ENCODE measurements around the gene CAMTA2. TPM values are rescaled to one million over a fixed set of nuclear protein-coding genes. Genes with fewer than 3 reads are reported as not detected.
"Not testable (repeated sequence)": the region's sequence is repeated elsewhere in the genome, so short reads cannot be mapped to it uniquely, and the experiment has no call there.

The CAMTA2 gene
- 100 to 1,000 TPM; 107 to 108 TPM for total RNA-seq

DNA sequence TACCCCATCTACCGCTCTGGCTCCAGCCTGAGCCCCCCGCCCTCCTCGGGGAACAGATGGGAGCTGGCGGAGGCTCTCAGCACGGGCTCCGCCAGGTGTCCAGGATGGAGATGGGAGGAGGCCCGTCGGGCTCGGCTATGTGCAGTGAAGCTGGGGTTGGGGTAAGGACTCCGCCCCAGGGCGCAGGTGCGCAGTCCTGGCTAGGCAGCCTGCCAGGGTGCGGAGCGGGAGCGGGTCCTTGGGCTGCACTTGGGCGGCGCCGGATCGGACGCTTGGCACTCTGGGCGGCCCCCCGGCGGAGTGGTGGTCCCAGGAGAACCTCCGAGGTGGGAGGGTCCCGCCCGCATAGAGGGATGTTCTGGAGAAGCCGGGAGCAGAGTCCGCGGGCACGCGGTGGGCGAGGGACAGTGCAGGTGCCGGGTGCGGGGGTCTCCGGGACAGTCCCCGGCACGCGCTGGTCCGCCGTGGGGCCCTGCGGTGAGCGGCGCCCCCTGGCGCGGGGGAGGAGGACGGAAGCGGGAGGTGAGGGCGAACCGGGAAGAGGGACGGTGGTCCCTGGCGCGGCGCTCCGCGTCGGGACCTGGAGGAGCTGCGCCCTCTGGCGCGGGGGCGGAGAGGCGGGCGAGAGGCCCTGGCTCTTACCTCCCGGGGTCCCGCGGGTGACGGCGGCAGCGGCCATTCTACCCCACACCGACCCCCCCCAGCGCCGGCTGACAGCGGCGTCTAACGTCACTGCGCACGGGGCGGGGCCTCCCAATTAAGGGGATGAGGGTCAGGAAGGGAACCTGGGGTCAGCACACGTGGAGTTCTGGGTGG, at the start of gene CAMTA2:
CAMTA2 (minus strand) TSS at position 725 of the 816 bp plus-strand sequence. CDS start 1,453 bp downstream, outside the sequence.
- H3K9me3 Mint-ChIP-seq = no peaks in the 10 kb centered on the region
- H3K4me3 Mint-ChIP-seq = peak within 1 kb of the TSS; percentile 94
- H3K27me3 Mint-ChIP-seq = no peaks in the 10 kb centered on the region

DNA sequence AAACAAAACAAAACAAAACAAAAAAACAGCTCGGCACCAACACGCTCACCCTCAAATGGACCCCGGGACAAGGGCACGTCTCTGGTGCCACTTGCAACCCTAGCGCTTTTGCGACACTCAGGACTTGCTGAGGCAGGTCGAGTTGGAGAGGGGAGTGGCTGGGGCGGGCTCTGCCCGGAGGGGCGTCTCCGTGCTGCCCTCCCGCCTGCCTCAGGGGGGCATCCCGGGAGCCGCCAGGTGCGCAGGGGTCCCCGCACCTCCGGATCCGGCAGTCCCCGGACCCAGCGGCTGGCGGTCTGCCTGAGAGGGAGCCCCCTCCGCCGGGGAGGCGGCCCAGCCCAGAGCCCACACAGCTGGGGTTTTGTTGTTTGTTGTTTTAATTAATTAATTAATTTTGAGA, 47.8 kb upstream of the CAMTA2 start, which contains the start of gene SLC52A1:
SLC52A1 (minus strand) TSS at position 112 of the 400 bp plus-strand sequence. CDS start 820 bp downstream, outside the sequence.
- Mint-ChIP-seq H3K4me3 (peak within 1 kb of the TSS; percentile 7), H3K9me3 (no peaks in the 10 kb centered on the region), H3K27me3 (peaks cover 14% of the 10 kb centered on the region), H3K4me1 (peaks cover 10% of the 10 kb centered on the region), H3K27ac (no peak within 1 kb of the TSS), H3K36me3 (peaks cover 1% of the 10 kb centered on the region)
- no peak for DNase-seq

More for the DNA sequence above, at the start of gene CAMTA2:
- Mint-ChIP-seq H3K36me3 (peaks cover 5% of the 10 kb centered on the region), H3K4me1 (peaks cover 29% of the 10 kb centered on the region), H3K27ac (peak within 1 kb of the TSS; percentile 91)
- DNase-seq = peak; percentile 88

DNA sequence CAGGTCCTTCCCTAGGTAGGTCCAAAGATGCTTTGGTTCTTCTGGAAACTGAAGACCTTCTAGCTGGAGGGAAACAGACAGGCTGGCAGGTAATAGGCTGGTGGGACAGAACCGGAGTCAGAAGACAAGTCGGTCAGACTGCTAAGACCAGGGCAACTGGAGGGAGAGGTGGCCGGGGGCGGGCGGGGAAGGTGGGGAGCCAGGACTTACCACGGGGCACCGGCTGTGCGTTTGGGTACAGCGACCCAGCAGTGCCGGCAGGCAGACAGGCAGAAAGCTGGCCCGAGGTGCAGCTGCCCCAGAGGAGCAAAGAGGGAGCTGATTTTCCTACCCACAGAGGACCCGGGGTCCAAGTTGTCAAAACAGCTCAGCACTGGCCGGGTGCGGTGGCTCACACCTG, 47.2 kb upstream of the CAMTA2 start:
- DNase-seq = no peak
- peaks cover 14% of the 10 kb centered on the region for H3K27me3 Mint-ChIP-seq
- no peak overlapping the region for H3K27ac Mint-ChIP-seq
- H3K4me3 Mint-ChIP-seq = no peak overlapping the region
- peaks cover 1% of the 10 kb centered on the region for H3K36me3 Mint-ChIP-seq
- peaks cover 10% of the 10 kb centered on the region for H3K4me1 Mint-ChIP-seq
- no peaks in the 10 kb centered on the region for H3K9me3 Mint-ChIP-seq

DNA sequence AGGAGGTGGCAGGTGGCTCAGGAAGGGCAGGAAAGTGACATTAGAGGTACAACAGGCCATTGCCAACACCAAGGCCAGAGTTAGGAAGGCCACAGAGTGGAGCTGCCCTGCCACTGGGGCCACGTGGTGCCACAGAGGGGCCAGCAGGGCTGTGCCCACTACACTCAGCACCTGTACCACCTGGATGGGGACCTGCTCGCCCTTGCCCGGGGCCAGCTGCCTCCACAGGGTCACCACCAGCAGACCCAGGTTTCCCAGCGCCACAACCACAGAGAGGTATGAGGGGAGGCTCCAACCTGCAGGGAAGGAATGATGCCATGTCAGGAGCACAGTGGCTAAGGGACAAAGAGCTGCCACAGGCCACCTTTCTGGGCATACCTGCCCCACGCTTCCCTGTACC, 46.6 kb upstream of the CAMTA2 start:
- Mint-ChIP-seq H3K36me3 (peaks cover 1% of the 10 kb centered on the region), H3K9me3 (no peaks in the 10 kb centered on the region), H3K27ac (no peak overlapping the region)

DNA sequence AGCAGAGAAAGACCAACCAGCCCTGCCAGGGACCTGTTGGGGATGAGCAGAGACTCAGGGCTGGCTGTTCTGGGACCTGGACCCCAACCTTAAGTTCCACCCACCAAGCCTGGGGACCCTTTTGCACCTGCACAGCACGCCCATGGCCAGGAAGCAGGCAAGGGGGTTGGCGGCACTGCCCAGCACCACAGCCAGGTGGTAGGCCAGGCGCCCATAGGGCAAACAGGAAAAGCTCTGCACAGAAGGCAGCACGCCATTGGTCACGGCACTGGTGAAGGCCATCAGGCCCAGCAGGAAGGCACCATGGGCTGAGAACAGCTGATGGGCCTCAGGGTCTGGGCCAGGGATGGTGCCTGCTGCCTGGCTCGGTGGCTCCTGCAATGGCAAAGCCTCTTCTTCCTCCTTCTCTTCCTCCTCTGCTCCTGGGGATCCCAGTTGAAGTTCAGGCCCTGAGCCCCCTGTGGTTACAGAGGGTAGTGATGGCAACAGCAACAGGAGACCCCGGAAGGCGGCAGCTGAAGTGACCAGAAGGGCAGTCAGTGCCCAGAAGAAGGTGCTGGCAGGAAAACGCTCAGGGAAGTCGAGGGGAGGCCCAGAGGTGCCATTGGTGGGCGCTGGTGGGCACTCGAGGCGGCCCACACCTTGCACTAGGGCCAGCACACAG, 46.0 kb upstream of the CAMTA2 start:
- Mint-ChIP-seq H3K36me3 (peaks cover 1% of the 10 kb centered on the region), H3K4me3 (no peak overlapping the region), H3K27me3 (peaks cover 14% of the 10 kb centered on the region), H3K27ac (no peak overlapping the region), H3K4me1 (peaks cover 10% of the 10 kb centered on the region), H3K9me3 (no peaks in the 10 kb centered on the region)
- DNase-seq = no peak

More for the DNA sequence above, 46.6 kb upstream of the CAMTA2 start:
- DNase-seq = no peak
- peaks cover 10% of the 10 kb centered on the region for H3K4me1 Mint-ChIP-seq
- peaks cover 14% of the 10 kb centered on the region for H3K27me3 Mint-ChIP-seq
- H3K4me3 Mint-ChIP-seq = no peak overlapping the region

DNA sequence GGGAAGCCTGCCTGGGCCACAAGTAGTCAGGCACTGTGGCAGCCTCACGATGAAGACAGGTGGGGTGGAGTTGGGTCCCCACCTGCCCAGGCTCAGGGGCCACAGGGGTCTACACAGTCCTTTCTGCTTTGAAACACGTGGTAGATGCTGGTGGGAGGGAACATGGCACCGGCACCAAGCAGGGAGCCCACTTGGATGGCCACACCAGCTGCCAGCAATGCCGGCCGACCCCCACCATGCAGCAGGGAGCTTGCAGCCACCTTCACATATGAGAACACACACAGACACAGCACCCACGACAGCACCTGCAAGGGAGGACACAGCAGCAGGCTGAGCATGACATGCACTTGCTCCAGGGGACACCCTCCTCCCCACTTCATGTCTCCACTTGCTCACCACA, 45.4 kb upstream of the CAMTA2 start:
- H3K4me1 Mint-ChIP-seq = peaks cover 10% of the 10 kb centered on the region
- no peak overlapping the region for H3K27ac Mint-ChIP-seq
- DNase-seq = no peak
- H3K9me3 Mint-ChIP-seq = no peaks in the 10 kb centered on the region
- H3K4me3 Mint-ChIP-seq = no peak overlapping the region
- peaks cover 14% of the 10 kb centered on the region for H3K27me3 Mint-ChIP-seq
- H3K36me3 Mint-ChIP-seq = peaks cover 1% of the 10 kb centered on the region

GRCh38 chr17:5031365-5032082, 44.0 kb upstream of the CAMTA2 start:
- H3K27ac Mint-ChIP-seq = peak overlapping the region; percentile 80
- peaks cover 10% of the 10 kb centered on the region for H3K4me1 Mint-ChIP-seq
- peaks cover 1% of the 10 kb centered on the region for H3K36me3 Mint-ChIP-seq
- peak; percentile 80 for DNase-seq
- H3K27me3 Mint-ChIP-seq = peaks cover 14% of the 10 kb centered on the region
- H3K9me3 Mint-ChIP-seq = no peaks in the 10 kb centered on the region
- H3K4me3 Mint-ChIP-seq = peak overlapping the region; percentile 68

GRCh38 chr17:5030168-5030567, 42.7 kb upstream of the CAMTA2 start:
- not testable (repeated sequence) for H3K36me3 Mint-ChIP-seq, H3K4me3 Mint-ChIP-seq, H3K27ac Mint-ChIP-seq, H3K9me3 Mint-ChIP-seq, DNase-seq
- Mint-ChIP-seq H3K4me1 (peaks cover 10% of the 10 kb centered on the region), H3K27me3 (peaks cover 13% of the 10 kb centered on the region)

GRCh38 chr17:5027916-5028315, 40.4 kb upstream of the CAMTA2 start:
- no peaks in the 10 kb centered on the region for H3K9me3 Mint-ChIP-seq
- no peak overlapping the region for H3K27ac Mint-ChIP-seq
- no peak overlapping the region for H3K4me3 Mint-ChIP-seq
- peaks cover 4% of the 10 kb centered on the region for H3K36me3 Mint-ChIP-seq
- H3K27me3 Mint-ChIP-seq = no peaks in the 10 kb centered on the region
- H3K4me1 Mint-ChIP-seq = peaks cover 10% of the 10 kb centered on the region
- no peak for DNase-seq

GRCh38 chr17:5027299-5027698, 39.8 kb upstream of the CAMTA2 start:
- Mint-ChIP-seq H3K4me1 (peaks cover 10% of the 10 kb centered on the region), H3K36me3 (peaks cover 4% of the 10 kb centered on the region), H3K4me3 (no peak overlapping the region), H3K27ac (no peak overlapping the region), H3K27me3 (no peaks in the 10 kb centered on the region), H3K9me3 (no peaks in the 10 kb centered on the region)
- DNase-seq = no peak

GRCh38 chr17:5024604-5025003, 37.1 kb upstream of the CAMTA2 start:
- Mint-ChIP-seq H3K4me1 (no peaks in the 10 kb centered on the region), H3K9me3 (no peaks in the 10 kb centered on the region), H3K27ac (no peak overlapping the region), H3K4me3 (no peak overlapping the region), H3K36me3 (peaks cover 9% of the 10 kb centered on the region), H3K27me3 (no peaks in the 10 kb centered on the region)
- DNase-seq = no peak

- DNase-seq = no peak
- Mint-ChIP-seq H3K4me1 (peaks cover 6% of the 10 kb centered on the region), H3K36me3 (peaks cover 10% of the 10 kb centered on the region), H3K27ac (no peak overlapping the region), H3K27me3 (no peaks in the 10 kb centered on the region), H3K4me3 (no peak overlapping the region), H3K9me3 (no peaks in the 10 kb centered on the region)
Observed at GRCh38 chr17:5023588-5024147, 36.2 kb upstream of the CAMTA2 start.

DNA sequence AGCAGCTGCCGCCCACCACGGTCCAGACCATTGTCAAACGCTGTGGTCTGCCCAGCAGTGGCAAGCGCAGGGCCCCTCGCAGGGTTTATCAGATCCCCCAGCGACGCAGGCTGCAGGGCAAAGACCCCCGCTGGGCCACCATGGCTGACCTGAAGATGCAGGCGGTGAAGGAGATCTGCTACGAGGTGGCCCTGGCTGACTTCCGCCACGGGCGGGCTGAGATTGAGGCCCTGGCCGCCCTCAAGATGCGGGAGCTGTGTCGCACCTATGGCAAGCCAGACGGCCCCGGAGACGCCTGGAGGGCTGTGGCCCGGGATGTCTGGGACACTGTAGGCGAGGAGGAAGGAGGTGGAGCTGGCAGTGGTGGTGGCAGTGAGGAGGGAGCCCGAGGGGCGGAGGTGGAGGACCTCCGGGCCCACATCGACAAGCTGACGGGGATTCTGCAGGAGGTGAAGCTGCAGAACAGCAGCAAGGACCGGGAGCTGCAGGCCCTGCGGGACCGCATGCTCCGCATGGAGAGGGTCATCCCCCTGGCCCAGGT, 34.8 kb upstream of the CAMTA2 start:
- Mint-ChIP-seq H3K4me1 (peaks cover 6% of the 10 kb centered on the region), H3K4me3 (no peak overlapping the region), H3K9me3 (no peaks in the 10 kb centered on the region), H3K27me3 (no peaks in the 10 kb centered on the region), H3K27ac (no peak overlapping the region), H3K36me3 (peaks cover 10% of the 10 kb centered on the region)
- no peak for DNase-seq

DNA sequence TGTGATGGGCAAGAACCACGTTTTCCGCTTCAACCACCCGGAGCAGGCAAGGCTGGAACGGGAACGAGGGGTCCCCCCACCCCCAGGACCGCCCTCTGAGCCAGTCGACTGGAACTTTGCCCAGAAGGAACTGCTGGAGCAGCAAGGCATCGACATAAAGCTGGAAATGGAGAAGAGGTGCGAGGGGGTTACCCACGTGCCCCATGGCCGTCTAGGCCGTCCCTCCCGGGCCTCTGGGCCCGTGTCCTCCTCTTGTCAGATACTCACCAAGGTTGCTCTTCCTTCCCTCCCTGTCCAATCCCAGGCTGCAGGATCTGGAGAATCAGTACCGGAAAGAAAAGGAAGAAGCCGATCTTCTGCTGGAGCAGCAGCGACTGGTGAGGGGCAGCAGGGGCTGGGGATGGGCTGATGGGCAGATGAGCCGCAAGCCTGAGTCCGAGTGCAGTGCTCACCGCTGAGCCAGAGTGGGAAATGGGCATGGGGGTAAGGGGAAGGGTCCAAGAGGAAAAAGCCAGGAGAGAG, 33.1 kb upstream of the CAMTA2 start:
- no peak overlapping the region for H3K4me3 Mint-ChIP-seq
- no peaks in the 10 kb centered on the region for H3K27me3 Mint-ChIP-seq
- H3K4me1 Mint-ChIP-seq = peaks cover 6% of the 10 kb centered on the region
- no peak for DNase-seq
- H3K36me3 Mint-ChIP-seq = peaks cover 14% of the 10 kb centered on the region
- no peaks in the 10 kb centered on the region for H3K9me3 Mint-ChIP-seq
- no peak overlapping the region for H3K27ac Mint-ChIP-seq
